CD1c-positive myeloid dendritic cell (primary cell): ENCODE data around the gene ATOH8.

ENCODE experiments used
- DNase-seq: peaks from one replicate; pipeline ENCODE4 v3.0.0-alpha.2; 2016; ENCODE audit errors: extremely low spot score

Gene ATOH8

GRCh38 chr2:85770786-85771409, 17.1 kb downstream of the ATOH8 start:
- no peak for DNase-seq

DNA sequence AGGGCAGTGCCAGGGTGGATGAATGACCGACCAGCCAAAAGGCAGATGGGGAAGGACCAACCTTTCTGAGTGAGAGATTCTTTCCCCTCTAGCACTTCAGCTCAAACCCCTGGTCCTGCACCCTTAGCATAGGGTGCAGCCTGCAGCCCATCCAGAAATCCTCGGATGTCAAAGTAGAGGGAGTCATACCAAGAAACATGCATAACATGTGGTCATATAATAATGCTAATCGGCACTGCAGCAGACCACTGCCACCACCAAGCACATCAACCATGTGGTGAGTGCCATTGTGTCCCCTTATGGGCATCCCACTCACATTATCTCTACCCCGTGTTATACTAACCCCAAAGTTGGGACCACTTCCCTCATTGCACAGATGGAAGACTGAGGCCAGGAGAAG, 17.7 kb downstream of the ATOH8 start:
- DNase-seq: no peak

DNA sequence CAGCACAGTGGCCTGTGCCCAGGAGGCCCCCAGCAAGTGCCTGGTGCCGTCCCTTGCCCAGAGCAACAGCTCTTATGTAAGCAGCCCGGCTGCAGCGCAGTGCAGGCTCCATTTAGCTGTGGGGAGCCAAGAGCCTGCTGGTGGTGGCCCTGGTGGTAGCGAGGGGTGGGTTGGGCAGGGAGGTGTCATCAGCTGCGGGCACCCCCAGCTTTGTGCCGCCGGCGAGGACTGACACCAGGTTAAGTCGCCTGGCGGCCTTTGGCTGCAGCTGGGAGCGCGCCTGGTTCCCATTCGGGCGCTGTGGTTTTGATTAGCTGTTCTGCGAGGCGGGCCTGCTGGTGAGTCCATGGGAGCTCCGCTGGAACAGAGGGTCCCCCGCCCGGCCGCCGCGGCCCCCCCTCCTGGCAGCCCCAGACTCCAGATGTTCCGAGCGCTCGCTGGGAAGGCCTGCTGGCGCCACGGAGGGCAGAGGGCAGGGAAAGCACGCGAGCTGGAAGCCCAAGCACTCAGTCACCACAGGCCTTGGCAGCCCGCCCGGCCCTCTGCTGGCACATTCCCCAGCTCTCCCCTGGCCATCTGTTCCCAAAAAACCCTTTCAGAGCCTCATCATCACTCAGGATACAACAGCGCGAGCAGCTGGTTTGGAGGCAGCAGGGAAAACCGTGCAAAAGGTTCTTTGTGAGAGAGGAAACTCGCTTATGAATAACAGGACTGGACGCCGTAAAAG, 18.4 kb downstream of the ATOH8 start:
- peak; percentile 57 for DNase-seq

- no peak for DNase-seq
Observed at GRCh38 chr2:85772841-85773491, 19.2 kb downstream of the ATOH8 start.

- DNase-seq: no peak
Observed at GRCh38 chr2:85773692-85774091, 19.9 kb downstream of the ATOH8 start.

GRCh38 chr2:85774126-85774978, 20.6 kb downstream of the ATOH8 start:
- no peak for DNase-seq

GRCh38 chr2:85775406-85776381, 21.9 kb downstream of the ATOH8 start:
- DNase-seq: no peak

DNA sequence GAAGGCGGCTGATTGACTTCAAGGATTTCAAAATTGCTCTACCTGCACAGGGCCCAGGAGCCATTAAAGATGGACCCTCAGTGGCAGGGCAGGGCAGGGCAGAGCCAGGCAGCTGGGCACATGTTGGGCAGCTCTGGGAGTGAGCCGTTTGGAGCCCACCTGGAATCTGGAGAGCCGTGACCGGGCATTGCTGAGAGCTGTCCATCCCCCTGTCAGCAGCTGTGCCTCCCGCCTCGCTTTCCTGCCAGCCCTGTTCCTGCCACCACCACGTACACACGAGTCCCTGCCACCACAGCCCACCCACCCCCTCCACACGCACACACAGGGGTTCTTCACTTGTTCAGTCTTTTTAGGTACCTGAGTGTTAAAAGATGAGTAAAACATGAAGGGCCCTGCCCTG, 22.9 kb downstream of the ATOH8 start:
- no peak for DNase-seq

- no peak for DNase-seq
Observed at GRCh38 chr2:85777441-85777861, 23.7 kb downstream of the ATOH8 start.

GRCh38 chr2:85778646-85779379, 25.0 kb downstream of the ATOH8 start:
- DNase-seq: no peak

DNA sequence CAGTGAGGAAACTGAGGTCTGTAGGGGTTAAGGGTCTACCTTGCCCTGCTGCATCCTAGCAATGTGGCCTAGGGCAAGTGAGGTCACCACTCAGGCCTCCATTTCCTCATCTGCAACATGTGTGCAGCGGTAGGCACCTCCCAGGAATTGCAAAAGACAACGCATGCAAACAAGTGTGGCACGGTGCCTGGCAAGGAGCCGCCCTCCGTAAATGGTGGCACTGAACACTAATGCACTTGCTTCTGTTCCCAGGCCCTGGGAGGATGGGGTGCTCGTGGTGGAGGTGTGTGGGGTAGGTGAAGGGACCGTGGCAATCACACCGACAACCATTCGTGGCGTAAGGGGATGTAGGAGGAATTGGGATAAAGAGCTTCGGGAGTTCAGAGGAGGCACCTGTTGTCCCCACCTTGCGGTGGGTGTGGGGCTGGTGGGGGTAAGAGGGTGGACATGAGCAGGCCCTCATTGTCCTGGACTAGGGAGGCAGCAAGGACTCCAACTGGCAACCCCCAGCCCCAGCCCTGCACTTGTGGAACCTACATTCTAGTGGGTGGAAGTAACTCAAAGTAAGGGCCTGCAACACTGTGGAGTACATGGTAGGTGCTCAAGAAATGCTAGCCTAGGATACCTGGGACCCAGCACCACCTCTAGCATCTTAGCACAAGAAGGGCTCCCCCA, 26.0 kb downstream of the ATOH8 start:
- peak; percentile 32 for DNase-seq

DNA sequence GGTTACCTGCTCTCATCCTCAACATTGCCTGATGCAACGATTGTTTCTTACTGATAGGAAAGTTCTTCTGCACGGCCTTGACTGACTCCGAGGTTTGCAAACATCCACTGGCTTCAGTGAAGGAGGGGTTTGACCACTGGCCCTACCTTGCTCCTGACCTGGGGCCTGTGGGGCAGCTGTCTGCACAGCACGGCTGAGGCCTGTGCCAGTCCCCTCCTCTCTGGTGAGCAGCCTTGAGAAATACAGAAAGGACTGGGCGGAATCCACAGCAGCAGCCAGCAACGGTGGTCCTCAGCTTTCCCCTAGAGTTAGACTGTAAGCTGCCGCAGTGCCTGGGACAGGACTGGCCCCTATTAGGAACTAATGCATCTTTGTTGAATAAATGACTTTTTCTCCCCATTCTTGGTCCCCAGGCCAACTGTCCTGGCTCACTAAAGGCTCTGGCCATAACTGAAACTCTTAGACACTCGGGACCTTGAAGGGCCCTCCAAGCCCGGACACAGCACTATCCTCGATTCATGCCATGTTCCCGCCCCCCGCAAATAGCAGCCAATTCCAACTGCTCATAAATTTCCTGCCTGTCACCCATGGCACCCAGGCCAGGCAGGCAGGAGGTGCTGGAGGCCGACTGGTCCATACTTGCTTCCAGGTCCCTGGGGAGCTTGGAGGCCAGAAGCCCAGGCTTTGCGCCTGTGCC, 26.7 kb downstream of the ATOH8 start:
- DNase-seq: no peak

DNA sequence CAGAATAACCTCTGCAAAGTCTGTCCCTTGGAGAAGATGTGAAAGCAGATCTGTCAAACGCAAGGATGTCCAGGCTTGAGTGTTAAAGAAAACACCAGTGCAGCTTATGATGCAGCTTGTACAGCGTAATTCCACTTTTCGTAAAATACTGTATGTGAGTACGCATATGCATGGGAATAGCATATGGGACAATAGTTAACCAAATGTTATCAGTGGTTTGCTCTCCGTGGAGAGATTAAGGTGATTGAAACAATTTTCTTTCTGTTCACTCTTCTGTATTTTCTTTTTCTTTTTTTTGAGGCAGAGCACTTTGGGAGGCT, 27.2 kb downstream of the ATOH8 start:
- no peak for DNase-seq

- no peak for DNase-seq
Observed at GRCh38 chr2:85783796-85784195, 30.0 kb downstream of the ATOH8 start.

DNA sequence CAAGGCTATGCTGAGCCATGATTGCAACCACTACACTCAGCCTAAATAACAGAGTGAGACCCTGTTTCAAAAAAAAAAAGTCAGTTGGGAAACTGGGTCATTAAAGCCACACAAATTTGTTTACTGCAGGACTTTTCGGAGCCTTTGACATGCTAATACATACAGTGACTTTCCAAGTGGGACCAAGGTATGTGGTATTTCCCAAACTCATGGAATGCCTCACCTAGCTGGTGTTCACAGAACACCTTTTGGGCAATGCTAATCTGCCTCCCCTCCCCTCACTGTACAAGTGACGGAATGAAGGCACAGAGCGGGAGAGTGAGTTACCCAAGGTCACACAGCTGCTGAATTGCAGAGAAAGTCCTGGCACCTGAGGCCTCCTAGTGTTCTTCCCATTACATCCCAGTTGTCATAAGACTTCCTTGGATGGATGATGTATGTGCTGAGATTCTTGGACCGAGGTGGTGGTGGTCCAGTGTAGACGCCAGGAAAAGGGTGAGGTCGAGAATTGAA, 30.7 kb downstream of the ATOH8 start:
- DNase-seq: no peak

- DNase-seq: peak; percentile 61
Observed at GRCh38 chr2:85785027-85785822, 31.4 kb downstream of the ATOH8 start.

GRCh38 chr2:85785871-85786270, 32.1 kb downstream of the ATOH8 start:
- no peak for DNase-seq

DNA sequence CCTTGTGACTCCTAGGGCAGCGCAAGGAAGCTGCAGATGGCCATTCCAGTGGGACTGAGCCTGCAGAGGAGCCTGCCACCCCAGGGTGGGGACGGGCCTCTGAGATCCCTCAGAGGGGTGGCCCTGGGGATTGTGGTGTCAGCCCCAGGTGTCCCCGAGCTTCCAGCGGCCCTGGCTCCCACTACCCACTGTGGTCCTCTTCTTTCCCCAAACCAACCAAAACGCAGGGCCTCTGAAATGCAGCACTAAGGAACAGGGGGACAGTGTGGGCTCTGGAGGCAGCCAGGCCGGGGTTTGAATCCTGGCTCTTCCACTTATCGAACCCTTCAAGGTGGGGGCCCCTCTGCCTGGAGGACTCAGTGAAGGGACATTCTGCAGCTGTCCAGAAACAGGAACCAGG, 32.7 kb downstream of the ATOH8 start:
- DNase-seq: no peak
